ENCODE measurements around the gene PCGF3. TPM values are rescaled to one million over a fixed set of nuclear protein-coding genes. Genes with fewer than 3 reads are reported as not detected.

PCGF3 gene, protein sequence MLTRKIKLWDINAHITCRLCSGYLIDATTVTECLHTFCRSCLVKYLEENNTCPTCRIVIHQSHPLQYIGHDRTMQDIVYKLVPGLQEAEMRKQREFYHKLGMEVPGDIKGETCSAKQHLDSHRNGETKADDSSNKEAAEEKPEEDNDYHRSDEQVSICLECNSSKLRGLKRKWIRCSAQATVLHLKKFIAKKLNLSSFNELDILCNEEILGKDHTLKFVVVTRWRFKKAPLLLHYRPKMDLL
- total RNA-seq, result 10 to 100 TPM; 25.8 to 26.1 TPM

DNA sequence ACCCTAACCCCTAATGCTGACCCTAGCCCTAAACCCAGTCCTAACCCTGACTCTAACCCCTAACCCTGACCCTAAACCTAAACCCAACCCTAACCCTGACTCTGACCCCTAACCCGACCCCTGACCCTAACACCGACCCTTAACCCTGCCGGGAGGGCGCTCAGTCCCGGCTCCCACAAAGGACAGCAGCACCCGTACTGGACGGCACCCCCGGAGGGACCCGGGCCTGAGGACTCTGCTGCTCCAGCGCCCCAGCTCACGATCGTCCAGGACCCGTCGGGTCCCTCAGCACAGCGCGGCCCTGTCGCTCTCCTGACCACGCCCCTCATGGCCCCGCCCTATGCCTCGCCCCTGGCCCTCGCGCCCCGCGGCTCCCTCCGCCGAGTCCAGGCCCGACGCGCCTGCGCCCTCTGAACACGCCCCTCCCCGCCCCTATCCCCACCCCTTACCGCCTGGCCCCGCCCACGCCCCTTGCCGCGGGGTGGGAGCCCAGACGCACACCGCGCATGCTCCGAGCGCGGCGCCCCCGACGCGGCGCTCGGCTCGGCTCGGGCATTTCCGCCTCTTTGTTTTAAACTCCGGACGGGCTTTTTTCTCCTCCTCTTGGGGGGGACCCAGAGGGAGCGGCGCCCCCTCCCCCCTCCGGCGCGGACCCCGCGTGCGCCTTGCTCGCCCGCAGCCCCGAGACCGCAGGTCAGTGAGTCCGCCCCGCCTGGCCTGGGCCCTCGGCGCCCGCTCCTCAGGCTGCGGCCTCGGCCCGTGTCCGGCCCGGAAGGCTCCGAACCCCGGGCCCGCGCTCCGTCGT, at the start of gene PCGF3:
Gene PCGF3 (plus strand): TSS at position 555 of the 805 bp plus-strand sequence. CDS start 27,849 bp downstream, outside the sequence.
- ChIA-PET POLR2A (no interaction called here), CTCF (interaction anchor here (0.6 kb wide), 1 partner anchor 496 kb away, joined by 3 read pairs; no protein-coding TSS in a partner anchor)

DNA sequence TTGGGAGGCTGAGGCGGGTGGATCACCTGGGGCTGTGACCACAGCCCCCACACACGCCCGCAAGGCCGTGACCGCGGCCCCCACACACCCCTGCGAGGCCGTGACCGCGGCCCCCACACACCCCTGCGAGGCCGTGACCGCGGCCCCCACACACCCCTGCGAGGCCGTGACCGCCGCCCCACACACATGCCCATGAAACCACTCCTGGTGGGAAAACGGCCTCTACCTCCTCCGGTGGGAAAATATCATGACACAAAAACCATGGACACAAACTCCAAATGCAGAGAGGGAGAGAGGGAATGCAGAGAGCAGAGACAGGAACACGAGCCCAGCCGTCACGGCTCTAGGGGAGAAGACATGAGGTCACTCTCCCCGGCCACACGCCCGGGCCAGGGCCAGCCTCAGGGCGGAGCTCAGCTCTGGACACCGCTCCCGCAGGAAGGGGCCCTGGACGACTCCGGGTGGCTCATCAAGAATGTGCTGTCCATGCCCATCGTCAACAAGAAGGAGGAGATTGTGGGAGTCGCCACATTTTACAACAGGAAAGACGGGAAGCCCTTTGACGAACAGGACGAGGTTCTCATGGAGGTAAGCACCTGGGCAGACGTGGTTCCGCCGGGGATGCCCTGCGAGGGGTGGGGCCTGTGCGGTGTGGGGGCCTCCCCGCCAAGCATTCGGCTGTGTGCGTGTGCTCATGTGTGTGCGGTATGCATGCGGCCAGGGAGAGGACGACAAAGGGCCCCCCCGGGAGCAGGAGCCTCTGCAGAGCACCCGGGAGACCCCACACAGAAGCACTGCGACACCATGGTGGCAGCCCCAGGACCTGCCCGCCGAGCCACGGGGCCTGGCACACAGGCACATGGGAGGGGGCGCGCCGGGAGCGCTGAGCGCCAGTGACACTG, 48.9 kb upstream of the PCGF3 start:
- ChIA-PET POLR2A (no interaction called here), CTCF (no interaction called here)

DNA sequence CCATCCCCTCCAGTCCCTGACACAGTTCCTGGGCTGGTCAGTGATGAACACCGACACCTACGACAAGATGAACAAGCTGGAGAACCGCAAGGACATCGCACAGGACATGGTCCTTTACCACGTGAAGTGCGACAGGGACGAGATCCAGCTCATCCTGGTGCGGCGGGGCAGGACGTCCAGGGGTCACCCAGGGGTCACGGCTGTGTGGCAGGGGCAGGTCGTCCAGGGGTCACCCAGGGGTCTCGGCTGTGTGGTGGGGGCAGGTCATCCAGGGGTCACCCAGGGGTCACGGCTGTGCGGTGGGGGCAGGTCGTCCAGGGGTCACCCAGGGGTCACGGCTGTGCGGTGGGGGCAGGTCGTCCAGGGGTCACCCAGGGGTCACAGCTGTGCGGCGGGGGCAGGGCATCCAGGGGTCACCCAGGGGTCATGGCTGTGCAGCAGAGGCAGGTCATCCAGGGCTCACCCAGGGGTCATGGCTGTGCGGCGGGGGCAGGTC, 48.2 kb upstream of the PCGF3 start:
- ChIA-PET POLR2A (no interaction called here), CTCF (no interaction called here)

DNA sequence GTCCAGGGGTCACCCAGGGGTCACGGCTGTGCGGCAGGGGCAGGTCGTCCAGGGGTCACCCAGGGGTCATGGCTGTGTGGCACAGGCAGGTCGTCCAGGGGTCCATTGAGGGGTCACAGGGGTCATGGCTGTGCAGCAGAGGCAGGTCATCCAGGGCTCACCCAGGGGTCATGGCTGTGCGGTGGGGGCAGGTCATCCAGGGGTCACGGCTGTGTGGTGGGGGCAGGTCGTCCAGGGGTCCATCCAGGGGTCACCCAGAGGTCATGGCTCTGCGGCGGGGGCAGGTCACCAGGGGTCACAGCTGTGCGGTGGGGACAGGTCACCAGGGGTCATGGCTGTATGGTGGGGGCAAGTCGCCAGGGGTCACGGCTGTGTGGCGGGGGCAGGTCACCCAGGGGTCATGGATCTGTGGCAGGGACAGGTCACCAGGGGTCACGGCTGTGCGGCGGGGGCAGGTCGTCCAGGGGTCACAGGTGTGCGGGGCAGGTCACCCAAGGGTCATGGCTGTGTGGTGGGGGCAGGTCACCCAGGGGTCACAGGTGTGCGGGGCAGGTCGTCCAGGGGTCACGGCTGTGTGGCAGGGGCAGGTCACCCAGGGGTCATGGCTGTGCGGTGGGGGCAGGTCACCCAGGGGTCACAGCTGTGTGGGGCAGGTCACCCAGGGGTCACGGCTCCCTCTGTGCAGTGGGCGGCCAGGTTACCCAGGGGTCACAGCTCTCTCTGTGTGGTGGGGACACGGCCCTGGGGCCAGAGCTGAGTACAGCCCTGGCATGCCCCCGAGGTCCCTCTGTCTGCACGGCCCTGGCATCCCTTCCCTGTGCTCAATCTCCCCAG, 47.6 kb upstream of the PCGF3 start:
- POLR2A ChIA-PET, result no interaction called here
- CTCF ChIA-PET, result no interaction called here

DNA sequence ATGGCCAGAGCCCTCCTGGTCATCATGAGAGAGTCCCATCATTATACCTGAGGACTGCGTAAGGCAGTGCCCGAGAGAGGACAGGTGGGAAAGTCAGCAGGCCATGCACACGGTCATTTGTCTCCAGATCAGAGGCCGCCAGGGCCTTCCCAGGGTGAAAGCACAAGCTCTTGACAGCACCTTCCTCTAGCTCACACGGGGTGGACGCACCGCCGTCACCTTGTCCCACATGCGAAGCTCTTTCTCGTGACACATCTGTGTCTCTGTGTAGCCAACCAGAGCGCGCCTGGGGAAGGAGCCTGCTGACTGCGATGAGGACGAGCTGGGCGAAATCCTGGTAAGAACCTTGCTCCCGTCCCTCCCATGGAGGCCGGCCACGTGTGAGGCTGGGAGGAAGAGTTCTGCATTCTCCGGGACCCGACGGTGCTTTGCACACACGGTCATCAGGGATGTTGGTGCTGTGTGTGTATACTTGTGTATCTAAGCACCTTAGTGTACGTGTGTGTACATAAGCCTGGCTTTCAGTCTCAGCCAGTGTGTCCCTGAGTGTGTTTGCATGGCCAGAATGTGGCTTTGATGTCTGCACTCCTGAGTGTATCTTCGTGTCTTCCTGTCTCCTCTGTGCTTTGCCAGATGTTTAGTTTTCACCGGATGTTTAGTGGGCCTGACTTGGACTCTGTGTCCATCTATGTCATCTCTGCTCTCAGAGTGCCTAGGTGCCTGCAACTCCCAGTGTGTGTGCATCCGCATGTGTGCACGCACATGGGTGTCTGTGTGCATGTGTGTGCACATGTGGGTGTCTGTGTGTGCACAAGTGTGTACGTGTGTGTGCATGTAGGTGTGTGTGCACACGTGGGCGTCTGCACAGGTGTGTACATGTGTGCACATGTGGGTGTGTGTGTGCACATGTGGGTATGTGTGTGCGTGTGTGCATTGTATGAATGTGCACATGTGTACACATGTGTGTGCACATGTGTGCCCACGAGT, 46.7 kb upstream of the PCGF3 start:
- ChIA-PET CTCF (no interaction called here), POLR2A (no interaction called here)

DNA sequence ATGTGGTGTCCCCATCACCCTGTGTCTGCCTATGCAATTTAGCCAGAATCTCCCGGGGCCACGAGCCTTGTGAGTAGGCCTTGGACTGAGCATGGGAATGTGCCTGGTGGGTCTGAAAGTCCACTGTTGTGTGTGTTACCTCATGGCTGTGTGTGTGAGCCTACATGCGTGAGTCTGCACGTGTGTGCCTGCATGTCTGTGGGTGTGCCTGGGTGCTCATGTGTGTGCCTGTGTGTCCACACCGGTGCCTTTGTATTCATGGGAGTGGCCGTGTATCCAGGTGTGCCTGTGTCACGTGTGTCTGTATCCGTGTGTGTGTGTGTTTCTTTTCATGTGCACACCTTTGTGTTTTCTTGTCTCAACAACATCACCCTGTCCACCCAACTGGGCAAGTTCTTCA, 45.8 kb upstream of the PCGF3 start:
- ChIA-PET POLR2A (no interaction called here), CTCF (no interaction called here)

DNA sequence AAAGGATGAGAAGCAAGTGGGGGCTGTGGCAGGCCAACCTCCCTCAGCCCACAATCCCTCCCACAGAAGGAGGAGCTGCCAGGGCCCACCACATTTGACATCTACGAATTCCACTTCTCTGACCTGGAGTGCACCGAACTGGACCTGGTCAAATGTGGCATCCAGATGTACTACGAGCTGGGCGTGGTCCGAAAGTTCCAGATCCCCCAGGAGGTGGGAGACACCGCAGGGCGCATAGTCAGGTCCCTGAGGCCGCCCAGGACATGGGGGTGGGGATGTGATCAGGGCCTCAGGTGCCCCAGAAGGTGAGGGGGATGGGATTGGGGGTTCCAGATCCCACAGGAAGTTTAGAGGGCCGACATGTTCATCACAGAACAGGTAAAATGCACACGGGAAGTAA, 45.2 kb upstream of the PCGF3 start:
- ChIA-PET POLR2A (no interaction called here), CTCF (no interaction called here)

DNA sequence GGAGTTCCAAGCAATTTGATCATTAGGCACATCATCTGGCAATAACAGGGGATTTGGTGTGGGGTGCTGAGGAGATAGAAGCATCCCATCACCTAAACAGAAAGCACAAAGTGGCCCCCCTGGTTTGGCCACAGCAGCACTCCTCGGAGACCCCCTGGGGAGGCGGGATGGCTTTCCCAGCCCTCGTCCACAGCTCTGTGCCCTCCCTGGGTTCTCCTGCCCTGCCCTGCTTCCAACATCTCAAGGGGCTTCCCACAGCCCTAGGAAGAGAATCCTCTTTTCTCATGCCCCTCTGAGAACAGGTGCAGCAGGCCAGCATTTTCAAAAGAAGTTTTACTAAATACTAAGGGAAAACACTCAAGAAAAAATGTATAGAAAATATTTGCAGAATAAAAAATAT, 44.4 kb upstream of the PCGF3 start:
- ChIA-PET POLR2A (no interaction called here), CTCF (no interaction called here)

DNA sequence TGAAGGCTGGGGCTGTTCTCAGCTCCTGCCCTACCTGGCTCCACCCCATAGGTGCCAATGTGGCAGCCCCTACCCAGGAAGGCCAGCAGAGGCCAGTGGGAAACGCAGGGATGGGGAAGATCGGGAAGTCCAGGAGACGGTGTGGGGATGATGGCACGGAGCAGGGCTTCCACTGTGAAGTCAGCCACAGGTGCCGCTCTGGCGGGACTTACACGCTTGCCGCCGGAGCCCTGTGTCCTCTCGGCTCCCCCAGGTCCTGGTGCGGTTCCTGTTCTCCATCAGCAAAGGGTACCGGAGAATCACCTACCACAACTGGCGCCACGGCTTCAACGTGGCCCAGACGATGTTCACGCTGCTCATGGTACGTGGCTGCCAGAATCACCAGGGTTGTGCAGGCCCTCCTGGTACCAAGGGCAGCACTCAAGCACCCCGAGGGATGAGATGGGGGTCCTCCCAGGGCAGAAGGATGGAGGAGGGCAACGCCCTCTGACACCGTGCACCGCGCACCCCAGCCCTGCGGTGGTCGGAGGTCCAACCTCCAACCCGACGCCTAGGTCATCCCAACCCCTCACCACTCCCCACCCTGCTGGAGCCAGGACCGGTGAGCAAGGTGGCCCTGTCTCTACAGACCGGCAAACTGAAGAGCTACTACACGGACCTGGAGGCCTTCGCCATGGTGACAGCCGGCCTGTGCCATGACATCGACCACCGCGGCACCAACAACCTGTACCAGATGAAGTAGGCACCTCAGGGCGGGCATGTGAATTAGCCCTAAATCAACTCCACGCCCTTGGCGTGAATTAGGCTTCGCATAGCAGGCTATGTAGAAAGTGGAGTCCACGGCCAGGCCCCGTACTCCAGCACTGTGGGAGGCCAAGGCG, 43.5 kb upstream of the PCGF3 start:
- ChIA-PET CTCF (no interaction called here), POLR2A (interaction anchor here (0.6 to 1.1 kb wide), 2 partner anchors 12 to 15 kb away, joined by 3 to 5 read pairs; partner anchors contain the start of genes ATP5ME and MYL5)

DNA sequence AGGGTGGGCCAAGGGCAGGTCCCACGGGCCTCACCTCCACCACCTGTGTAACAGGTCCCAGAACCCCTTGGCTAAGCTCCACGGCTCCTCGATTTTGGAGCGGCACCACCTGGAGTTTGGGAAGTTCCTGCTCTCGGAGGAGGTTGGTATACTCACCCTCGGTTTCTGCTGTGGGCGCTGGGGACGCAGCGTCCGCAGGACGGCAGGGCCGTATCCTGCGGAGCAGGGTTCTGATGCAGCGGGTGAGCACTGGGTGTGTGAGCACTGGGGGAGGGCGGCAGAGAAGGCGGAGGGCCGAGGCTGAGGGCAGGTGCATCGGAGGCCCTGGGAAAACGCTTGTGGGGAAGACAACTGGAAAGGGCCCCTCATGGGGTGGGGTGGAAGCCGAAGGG, 42.6 kb upstream of the PCGF3 start:
- ChIA-PET POLR2A (interaction anchor here (1.1 kb wide), 1 partner anchor 11 kb away, joined by 3 read pairs; the partner anchor contains the start of genes ATP5ME and MYL5), CTCF (interaction anchor here (3.7 kb wide), 1 partner anchor 11 kb away, joined by 17 read pairs; the partner anchor contains the start of genes ATP5ME and MYL5)

DNA sequence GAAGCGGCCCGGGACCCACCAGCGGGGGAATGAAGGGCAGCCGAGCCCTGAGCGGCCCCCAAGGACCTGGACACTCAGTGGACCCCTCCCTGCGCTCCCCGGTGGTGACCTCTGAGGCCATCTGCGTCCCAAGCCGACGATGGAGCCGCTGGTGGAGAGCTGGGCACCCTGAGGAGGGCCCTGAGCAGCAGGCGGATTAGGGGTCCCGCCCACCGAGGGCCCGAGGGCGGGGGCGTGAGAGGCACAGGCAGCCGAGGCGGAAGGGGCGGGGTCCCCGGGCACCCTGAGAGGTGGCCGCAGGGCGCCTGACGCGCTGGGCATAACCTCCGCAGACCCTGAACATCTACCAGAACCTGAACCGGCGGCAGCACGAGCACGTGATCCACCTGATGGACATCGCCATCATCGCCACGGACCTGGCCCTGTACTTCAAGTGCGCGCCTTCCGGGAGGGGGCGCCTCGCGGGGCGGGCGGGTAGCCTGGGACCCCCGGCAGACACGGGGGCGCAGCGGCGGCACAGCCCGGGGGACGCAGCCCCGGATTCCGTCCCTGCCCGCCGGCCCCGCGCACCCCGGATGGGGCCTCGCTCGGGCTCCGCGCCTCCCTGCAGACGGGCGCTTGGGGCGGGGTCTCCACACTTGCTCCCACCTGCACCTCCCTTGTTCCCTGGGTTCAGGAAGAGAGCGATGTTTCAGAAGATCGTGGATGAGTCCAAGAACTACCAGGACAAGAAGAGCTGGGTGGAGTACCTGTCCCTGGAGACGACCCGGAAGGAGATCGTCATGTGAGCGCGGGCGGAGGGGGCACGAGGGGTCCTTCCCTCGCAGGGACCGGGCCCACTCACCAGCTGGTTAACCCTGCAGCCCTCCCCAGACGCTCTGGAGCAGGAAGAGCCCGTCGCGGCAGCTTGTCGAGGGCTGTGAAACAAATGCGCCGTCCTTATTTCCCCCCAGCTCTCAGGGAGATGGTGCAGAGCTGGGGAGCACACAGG, 41.9 kb upstream of the PCGF3 start:
- ChIA-PET CTCF (interaction anchor here (3.7 kb wide), 1 partner anchor 10 kb away, joined by 17 read pairs; the partner anchor contains the start of genes ATP5ME and MYL5), POLR2A (interaction anchor here (1.0 to 1.4 kb wide), 3 partner anchors 10 to 84 kb away, joined by 3 to 10 read pairs (median 4); partner anchors contain the start of genes ATP5ME and MYL5)

DNA sequence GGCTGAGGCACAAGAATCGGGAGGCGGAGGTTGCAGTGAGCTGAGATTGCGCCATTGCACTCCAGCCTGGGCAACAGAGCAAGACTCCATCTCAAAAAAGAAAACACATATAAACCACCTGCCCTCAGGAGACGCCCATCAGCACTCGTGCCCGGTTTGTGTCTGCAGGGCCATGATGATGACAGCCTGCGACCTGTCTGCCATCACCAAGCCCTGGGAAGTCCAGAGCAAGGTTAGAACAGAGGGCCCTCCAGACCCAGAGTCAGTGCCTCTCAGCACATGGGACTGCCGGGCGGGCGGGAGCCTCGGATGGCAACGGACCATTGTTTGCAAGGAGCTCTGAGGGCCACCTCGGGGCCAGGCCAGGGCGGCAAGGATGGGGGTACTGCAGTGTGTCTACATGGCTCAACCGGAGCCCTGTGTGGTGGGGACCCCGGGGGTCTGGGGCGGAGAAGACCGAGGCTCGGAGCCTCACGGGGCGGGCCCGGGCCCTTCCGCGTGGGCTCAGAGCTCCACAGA, 40.9 kb upstream of the PCGF3 start:
- CTCF ChIA-PET, result interaction anchor here (3.7 kb wide), 1 partner anchor 9 kb away, joined by 17 read pairs; the partner anchor contains the start of genes ATP5ME and MYL5
- POLR2A ChIA-PET, result interaction anchor here (1.4 kb wide), 1 partner anchor 9 kb away, joined by 10 read pairs; the partner anchor contains the start of genes ATP5ME and MYL5

DNA sequence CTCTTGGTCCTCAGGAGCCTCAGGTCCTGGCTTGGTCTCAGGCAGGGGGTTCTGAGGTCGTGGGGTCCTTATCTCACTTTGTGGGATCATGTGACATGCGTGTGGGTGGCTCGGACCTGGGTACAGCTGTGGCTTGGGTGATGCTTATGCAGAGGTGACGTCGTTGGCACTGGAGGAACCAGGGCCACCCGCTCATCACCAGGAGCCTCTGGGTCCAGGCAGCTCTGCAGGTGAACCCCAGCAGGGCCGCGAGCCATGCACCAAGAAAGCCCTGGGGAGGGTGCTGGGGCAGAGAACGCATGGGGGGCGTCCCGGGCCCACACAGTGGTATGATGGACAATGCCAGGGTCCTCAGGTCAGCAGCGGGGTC, 40.3 kb upstream of the PCGF3 start:
- ChIA-PET CTCF (interaction anchor here (0.5 to 3.7 kb wide), 2 partner anchors 9 to 1837 kb away, joined by 3 to 17 read pairs; partner anchors contain the start of genes ATP5ME and MYL5), POLR2A (no interaction called here)

DNA sequence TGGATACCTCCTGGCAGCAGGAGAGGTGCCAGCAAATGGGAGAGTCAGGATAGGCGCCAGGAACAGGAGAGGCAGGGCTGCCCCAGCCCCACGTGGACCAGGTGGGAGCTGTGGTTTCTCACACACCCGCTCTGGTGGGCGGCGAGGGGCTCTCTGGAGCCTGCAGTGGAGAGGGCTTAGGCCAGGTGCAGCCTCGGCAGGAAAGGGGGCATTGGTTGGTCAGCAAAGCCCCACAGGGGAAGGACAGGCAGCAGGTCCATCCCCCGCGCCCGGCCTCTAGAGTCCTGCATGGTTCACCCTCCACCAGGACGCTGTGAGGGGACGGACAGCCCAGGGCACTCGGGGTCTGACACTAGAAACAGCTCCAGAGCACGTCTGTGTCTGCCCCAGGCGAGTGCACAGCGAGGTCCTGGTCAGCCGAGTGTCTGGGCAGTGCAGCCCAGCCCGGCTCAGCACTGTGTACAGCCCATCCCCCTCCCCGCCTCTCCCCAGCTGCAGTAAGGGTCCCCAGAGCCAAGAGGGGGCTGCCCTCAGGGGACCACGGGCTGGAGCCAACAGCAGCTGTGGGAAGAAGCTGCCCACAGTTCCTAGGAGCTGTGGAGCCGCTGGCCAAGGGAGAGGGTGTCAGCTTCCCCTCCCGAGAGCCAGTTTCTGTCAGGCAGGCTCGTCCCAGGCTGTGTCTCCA, 39.7 kb upstream of the PCGF3 start:
- CTCF ChIA-PET, result interaction anchor here (0.5 to 3.7 kb wide), 3 partner anchors 8 to 1837 kb away, joined by 3 to 17 read pairs (median 5); partner anchors contain the start of genes ATP5ME and MYL5

More for the DNA sequence above, 39.7 kb upstream of the PCGF3 start:
- POLR2A ChIA-PET, result no interaction called here

Data from activated CD8-positive, alpha-beta memory T cell treated with anti-CD3 and anti-CD28 coated beads for 36 hours (primary cell).